GM12878 (cell line): ENCODE data around the gene TMEM45B. TPM values are rescaled to one million over a fixed set of nuclear protein-coding genes. Genes with fewer than 3 reads are reported as not detected.

Source experiments
- ATAC-seq: fragments of 200-7000 bp; cut with Tn5 transposase; 3 replicates; pipeline ENCODE4 v1.9.1; 2020; ENCODE audit warnings: mild to moderate bottlenecking, moderate library complexity
- BruUV-seq: library from RNA; stranded (reverse); fragments of 400-500 nt; replicated peaks from 2 replicates; lab custom pipeline; 2021; lab: Mats Ljungman, UMichigan
- CTCF ChIA-PET: fragments of 300-600 bp; sonication (Branson Sonifier 250); formaldehyde crosslinking; extraction: SDS; loops from one replicate; lab custom pipeline; 2021; ENCODE audit warnings: inconsistent platforms; lab: Yijun Ruan, JAX
- POLR2A ChIA-PET: fragments of 350-600 bp; formaldehyde crosslinking; extraction: SDS; loops from one replicate; lab custom pipeline; 2021; ENCODE audit warnings: inconsistent platforms; lab: Charles Lee
- RAD21 ChIA-PET: fragments of 300-600 bp; sonication (Branson Sonifier 250); formaldehyde crosslinking; loops from one replicate; lab custom pipeline; 2023; ENCODE audit warnings: antibody characterized with exemption; ENCODE audit not compliant: unreplicated experiment; lab: Charles Lee
- SMC1A ChIA-PET: fragments of 300-600 bp; sonication (Branson Sonifier 250); formaldehyde crosslinking; loops from one replicate; lab custom pipeline; 2023; ENCODE audit not compliant: unreplicated experiment, uncharacterized antibody; lab: Charles Lee
- DNase-seq: peaks from one replicate; pipeline ENCODE4 v3.0.0-alpha.2; 2011; ENCODE audit warnings: low read depth, low spot score
- FAIRE-seq: peaks from 3 replicates; lab custom pipeline; 2011; peaks lifted over from hg19 to GRCh38; lab: Jason Lieb, UNC
- H2AFZ ChIP-seq: 2 replicates; pipeline ENCODE4 v1.6.0; 2011; ENCODE audit warnings: low read depth, low read length, control low read depth; ENCODE audit not compliant: control insufficient read depth
- H3K27ac ChIP-seq: 2 replicates; pipeline ENCODE4 v1.5.1; 2011; ENCODE audit warnings: control low read depth; ENCODE audit not compliant: control insufficient read depth, insufficient read depth
- H3K27me3 ChIP-seq, 2 experiments: replicated peaks in 1 of 2; 2 replicates each; pipeline versions ENCODE4 v1.6.0 to v1.6.1; 2011; ENCODE audit warnings: low read length in 1 of 2; ENCODE audit not compliant: control insufficient read depth in 2 of 2, insufficient read depth in 2 of 2
- H3K36me3 ChIP-seq, 2 experiments: 2 replicates each; pipeline ENCODE4 v1.5.1; 2011; ENCODE audit warnings: low read length in 1 of 2; ENCODE audit not compliant: control insufficient read depth in 2 of 2, insufficient read depth in 2 of 2
- H3K4me1 ChIP-seq: 2 replicates; pipeline ENCODE4 v1.6.1; 2011; ENCODE audit warnings: mild to moderate bottlenecking, low read length, moderate library complexity, mixed read lengths; ENCODE audit not compliant: control insufficient read depth, insufficient read depth
- H3K4me2 ChIP-seq: 2 replicates; pipeline ENCODE4 v1.6.0; 2011; ENCODE audit warnings: control low read depth; ENCODE audit not compliant: control insufficient read depth, insufficient read depth
- H3K4me3 ChIP-seq: fragments of 200-600 bp; sonication (generic); 2 replicates; pipeline ENCODE4 v1.5.1; 2016
- H3K79me2 ChIP-seq: 2 replicates; pipeline ENCODE4 v1.6.0; 2011; ENCODE audit warnings: low read length; ENCODE audit not compliant: control insufficient read depth, insufficient read depth
- H3K9ac ChIP-seq: 2 replicates; pipeline ENCODE4 v1.8.0; 2011; ENCODE audit warnings: low read length, control low read depth, mixed read lengths; ENCODE audit not compliant: control insufficient read depth, insufficient read depth
- H3K9me3 ChIP-seq: replicated peaks from 3 replicates; pipeline ENCODE4 v1.5.1; 2011; ENCODE audit warnings: mild to moderate bottlenecking, low read length; ENCODE audit not compliant: control insufficient read depth, insufficient read depth
- H4K20me1 ChIP-seq: 2 replicates; pipeline ENCODE4 v1.6.0; 2011; ENCODE audit not compliant: control insufficient read depth, insufficient read depth
- EED ChIP-seq: sonication (generic); IDR thresholded peaks from 2 replicates; pipeline ENCODE4 v1.6.1; 2016; ENCODE audit warnings: antibody characterized with exemption, low read depth
- FOS ChIP-seq: IDR thresholded peaks from 3 replicates; pipeline ENCODE4 v1.6.1; 2011; ENCODE audit warnings: borderline replicate concordance; ENCODE audit not compliant: insufficient read length; ENCODE audit errors: extremely low read depth
- GABPA ChIP-seq: IDR thresholded peaks from 2 replicates; pipeline ENCODE4 v1.6.1; 2014; ENCODE audit warnings: antibody characterized with exemption, low read depth, mild to moderate bottlenecking, inconsistent platforms
- MTA2 ChIP-seq: fragments of 450-650 bp; IDR thresholded peaks from 2 replicates; pipeline ENCODE4 v1.6.1; 2016; ENCODE audit warnings: low read depth, mild to moderate bottlenecking, moderate library complexity
- RAD21 ChIP-seq: IDR thresholded peaks from 2 replicates; pipeline ENCODE4 v1.6.1; 2011; ENCODE audit warnings: mild to moderate bottlenecking, low read depth, low read length, moderate library complexity; ENCODE audit not compliant: insufficient read depth
- RAD51 ChIP-seq: fragments of 450-650 bp; IDR thresholded peaks from 2 replicates; pipeline ENCODE4 v1.6.1; 2016; ENCODE audit warnings: moderate library complexity, mild to moderate bottlenecking, inconsistent platforms
- TARDBP ChIP-seq: IDR thresholded peaks from 2 replicates; pipeline ENCODE4 v1.6.1; 2016; ENCODE audit warnings: borderline replicate concordance
- ZNF24 ChIP-seq: fragments of 450-650 bp; IDR thresholded peaks from 2 replicates; pipeline ENCODE4 v1.6.1; 2017; ENCODE audit warnings: antibody characterized with exemption, mild to moderate bottlenecking
- WGBS: methylation state at CpG from one replicate; pipeline ENCODE4 v1.1.6; 2016; ENCODE audit warnings: low lambda C conversion rate; ENCODE audit not compliant: insufficient replicate concordance, insufficient coverage; ENCODE audit errors: missing lambda C conversion rate; 5-methylcytosine and 5-hydroxymethylcytosine counted together
- in situ Hi-C: fragments of 300-500 bp; cut with MboI; formaldehyde crosslinking; loops from 9 replicates; pipeline ENCODE4 v1.14.3; 2018; ENCODE audit warnings: mixed read lengths
- intact Hi-C: fragments of 100-400 bp; cut with micrococcal nuclease; formaldehyde crosslinking; loops from one replicate; pipeline ENCODE4 v1.14.2; 2022; ENCODE audit not compliant: unreplicated experiment
- polyA plus RNA-seq, 11 experiments: library from polyadenylated mRNA; depleted of rRNA in 4 of 11; unstranded in 6 of 11; stranded (reverse) in 5 of 11; fragments of >200 nt; fragmentation: Nextera tagmentation in 4 of 11; fragmentation: Illumina TruSeq in 1 of 11; extraction: Ambion mirVana in 4 of 11; extraction: Trizol in 1 of 11; gene quantifications; 1 replicate in 1 of 11; 2 replicates in 10 of 11; pipeline versions ENCODE4 v1.2.1 to v1.2.3, GENCODE V29; 2011 to 2016; ENCODE audit warnings: inconsistent platforms in 2 of 11, missing spikeins in 2 of 11, low read depth in 1 of 11
- total RNA-seq, 4 experiments: library from RNA; depleted of rRNA in 3 of 4; stranded (reverse); fragments of >200 nt in 3 of 4; fragmentation: Illumina TruSeq in 1 of 4; extraction: Trizol in 1 of 4; gene quantifications; 2 replicates each; pipeline versions ENCODE4 v1.2.1 to v1.2.3, GENCODE V29; 2013 to 2021
- TF ChIP-seq, protein P1 (sequence below): fragments of 450-650 bp; formaldehyde crosslinking; IDR thresholded peaks from 2 replicates; pipeline ENCODE4 v1.4.0; 2020; ENCODE audit warnings: mild to moderate bottlenecking, moderate library complexity
- TF ChIP-seq, protein P2 (sequence below): IDR thresholded peaks from 2 replicates; pipeline ENCODE4 v1.6.1; 2012; ENCODE audit warnings: improper control_type of control experiment, low read depth, low read length; ENCODE audit not compliant: insufficient replicate concordance

Gene TMEM45B
- total and polyA plus RNA-seq, 10 of the 15 experiments (the other 5 are each of a cell fraction or from before 2014, with no cell fraction given): 0.05 to 0.13 TPM; not detected in 8

DNA sequence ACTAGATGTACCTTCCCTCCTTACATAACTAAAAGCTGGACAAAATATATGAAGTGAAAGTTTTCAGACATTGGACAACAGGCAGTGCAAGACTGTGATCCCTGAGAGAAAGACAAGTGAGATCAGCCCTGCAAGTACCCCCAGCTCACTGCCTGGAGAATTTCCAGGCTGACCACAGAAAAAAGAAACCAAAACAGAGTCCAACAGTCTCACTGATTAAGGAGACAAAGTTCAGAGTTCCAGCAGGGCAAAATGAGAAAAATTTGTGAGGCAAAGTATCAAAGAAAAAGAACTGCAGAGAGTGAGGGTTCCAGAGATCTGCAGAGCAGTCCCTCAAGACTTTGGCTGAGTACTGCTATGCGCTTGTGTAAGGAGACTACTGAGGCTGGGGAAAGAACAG, 47.3 kb upstream of the TMEM45B start:
- no peaks in the 10 kb centered on the region for H3K79me2 ChIP-seq
- ChIA-PET SMC1A (no interaction called here), CTCF (interaction anchor here (1.0 to 3.3 kb wide), 4 partner anchors 11 to 364 kb away, joined by 3 to 16 read pairs (median 3); no protein-coding TSS in a partner anchor), RAD21 (interaction anchor here (1.6 kb wide), 1 partner anchor 364 kb away, joined by 6 read pairs; no protein-coding TSS in a partner anchor), POLR2A (no interaction called here)
- H3K36me3 ChIP-seq: no peaks in the 10 kb centered on the region
- TF ChIP-seq MTA2: no peak
- no TSS peak for BruUV-seq
- no peak for FAIRE-seq
- in situ Hi-C loops: no loop called here
- ATAC-seq: no peak
- H3K9ac ChIP-seq: no peak overlapping the region
- no peak overlapping the region for H3K4me3 ChIP-seq
- WGBS: 50% methylated on average over 1 of the region's 1 CpG
- no peak overlapping the region for H2AFZ ChIP-seq
- intact Hi-C loops: no loop called here
- no peaks in the 10 kb centered on the region for H3K4me1 ChIP-seq
- H4K20me1 ChIP-seq: no peaks in the 10 kb centered on the region
- H3K9me3 ChIP-seq: no peaks in the 10 kb centered on the region
- no peak for DNase-seq
- H3K27ac ChIP-seq: no peak overlapping the region
- H3K4me2 ChIP-seq: no peak overlapping the region
- no peaks in the 10 kb centered on the region for H3K27me3 ChIP-seq

DNA sequence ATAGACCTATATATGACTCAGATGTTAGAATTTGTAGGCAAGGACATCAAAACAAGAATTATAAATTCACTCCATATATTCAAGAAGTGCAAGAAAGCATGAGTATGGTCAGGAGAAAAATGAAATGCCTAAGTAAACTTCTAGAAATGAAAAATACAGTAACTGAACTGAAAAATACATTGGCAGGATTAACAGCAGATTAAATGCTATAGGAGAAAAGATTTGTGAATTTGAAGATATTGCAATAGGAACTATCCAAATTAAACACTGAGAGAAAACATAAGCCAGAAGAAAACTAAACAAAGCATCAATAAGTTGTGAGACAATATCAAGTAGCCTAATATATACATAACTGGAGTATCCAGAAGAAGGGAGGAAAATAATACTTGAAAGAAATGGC, 46.6 kb upstream of the TMEM45B start:
- SMC1A ChIA-PET: no interaction called here
- Histone ChIP-seq H3K27me3 (no peaks in the 10 kb centered on the region), H3K9ac (no peak overlapping the region), H4K20me1 (no peaks in the 10 kb centered on the region), H3K4me2 (no peak overlapping the region), H3K79me2 (no peaks in the 10 kb centered on the region), H2AFZ (no peak overlapping the region)
- intact Hi-C loops: no loop called here
- DNase-seq (no peak), ATAC-seq (no peak)
- CTCF ChIA-PET: no interaction called here
- POLR2A ChIA-PET: no interaction called here
- in situ Hi-C loops: no loop called here
- TF ChIP-seq FOS: no peak
- TF ChIP-seq EED: no peak
- TF ChIP-seq GABPA: no peak
- TF ChIP-seq ZNF24: no peak
- TF ChIP-seq TARDBP: no peak
- TF ChIP-seq, protein P1, sequence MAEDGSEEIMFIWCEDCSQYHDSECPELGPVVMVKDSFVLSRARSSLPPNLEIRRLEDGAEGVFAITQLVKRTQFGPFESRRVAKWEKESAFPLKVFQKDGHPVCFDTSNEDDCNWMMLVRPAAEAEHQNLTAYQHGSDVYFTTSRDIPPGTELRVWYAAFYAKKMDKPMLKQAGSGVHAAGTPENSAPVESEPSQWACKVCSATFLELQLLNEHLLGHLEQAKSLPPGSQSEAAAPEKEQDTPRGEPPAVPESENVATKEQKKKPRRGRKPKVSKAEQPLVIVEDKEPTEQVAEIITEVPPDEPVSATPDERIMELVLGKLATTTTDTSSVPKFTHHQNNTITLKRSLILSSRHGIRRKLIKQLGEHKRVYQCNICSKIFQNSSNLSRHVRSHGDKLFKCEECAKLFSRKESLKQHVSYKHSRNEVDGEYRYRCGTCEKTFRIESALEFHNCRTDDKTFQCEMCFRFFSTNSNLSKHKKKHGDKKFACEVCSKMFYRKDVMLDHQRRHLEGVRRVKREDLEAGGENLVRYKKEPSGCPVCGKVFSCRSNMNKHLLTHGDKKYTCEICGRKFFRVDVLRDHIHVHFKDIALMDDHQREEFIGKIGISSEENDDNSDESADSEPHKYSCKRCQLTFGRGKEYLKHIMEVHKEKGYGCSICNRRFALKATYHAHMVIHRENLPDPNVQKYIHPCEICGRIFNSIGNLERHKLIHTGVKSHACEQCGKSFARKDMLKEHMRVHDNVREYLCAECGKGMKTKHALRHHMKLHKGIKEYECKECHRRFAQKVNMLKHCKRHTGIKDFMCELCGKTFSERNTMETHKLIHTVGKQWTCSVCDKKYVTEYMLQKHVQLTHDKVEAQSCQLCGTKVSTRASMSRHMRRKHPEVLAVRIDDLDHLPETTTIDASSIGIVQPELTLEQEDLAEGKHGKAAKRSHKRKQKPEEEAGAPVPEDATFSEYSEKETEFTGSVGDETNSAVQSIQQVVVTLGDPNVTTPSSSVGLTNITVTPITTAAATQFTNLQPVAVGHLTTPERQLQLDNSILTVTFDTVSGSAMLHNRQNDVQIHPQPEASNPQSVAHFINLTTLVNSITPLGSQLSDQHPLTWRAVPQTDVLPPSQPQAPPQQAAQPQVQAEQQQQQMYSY (CRISPR knock-in tag): no peak
- TF ChIP-seq RAD51: no peak
- TF ChIP-seq, protein P2, sequence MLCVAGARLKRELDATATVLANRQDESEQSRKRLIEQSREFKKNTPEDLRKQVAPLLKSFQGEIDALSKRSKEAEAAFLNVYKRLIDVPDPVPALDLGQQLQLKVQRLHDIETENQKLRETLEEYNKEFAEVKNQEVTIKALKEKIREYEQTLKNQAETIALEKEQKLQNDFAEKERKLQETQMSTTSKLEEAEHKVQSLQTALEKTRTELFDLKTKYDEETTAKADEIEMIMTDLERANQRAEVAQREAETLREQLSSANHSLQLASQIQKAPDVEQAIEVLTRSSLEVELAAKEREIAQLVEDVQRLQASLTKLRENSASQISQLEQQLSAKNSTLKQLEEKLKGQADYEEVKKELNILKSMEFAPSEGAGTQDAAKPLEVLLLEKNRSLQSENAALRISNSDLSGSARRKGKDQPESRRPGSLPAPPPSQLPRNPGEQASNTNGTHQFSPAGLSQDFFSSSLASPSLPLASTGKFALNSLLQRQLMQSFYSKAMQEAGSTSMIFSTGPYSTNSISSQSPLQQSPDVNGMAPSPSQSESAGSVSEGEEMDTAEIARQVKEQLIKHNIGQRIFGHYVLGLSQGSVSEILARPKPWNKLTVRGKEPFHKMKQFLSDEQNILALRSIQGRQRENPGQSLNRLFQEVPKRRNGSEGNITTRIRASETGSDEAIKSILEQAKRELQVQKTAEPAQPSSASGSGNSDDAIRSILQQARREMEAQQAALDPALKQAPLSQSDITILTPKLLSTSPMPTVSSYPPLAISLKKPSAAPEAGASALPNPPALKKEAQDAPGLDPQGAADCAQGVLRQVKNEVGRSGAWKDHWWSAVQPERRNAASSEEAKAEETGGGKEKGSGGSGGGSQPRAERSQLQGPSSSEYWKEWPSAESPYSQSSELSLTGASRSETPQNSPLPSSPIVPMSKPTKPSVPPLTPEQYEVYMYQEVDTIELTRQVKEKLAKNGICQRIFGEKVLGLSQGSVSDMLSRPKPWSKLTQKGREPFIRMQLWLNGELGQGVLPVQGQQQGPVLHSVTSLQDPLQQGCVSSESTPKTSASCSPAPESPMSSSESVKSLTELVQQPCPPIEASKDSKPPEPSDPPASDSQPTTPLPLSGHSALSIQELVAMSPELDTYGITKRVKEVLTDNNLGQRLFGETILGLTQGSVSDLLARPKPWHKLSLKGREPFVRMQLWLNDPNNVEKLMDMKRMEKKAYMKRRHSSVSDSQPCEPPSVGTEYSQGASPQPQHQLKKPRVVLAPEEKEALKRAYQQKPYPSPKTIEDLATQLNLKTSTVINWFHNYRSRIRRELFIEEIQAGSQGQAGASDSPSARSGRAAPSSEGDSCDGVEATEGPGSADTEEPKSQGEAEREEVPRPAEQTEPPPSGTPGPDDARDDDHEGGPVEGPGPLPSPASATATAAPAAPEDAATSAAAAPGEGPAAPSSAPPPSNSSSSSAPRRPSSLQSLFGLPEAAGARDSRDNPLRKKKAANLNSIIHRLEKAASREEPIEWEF: no peak
- TF ChIP-seq RAD21: no peak
- TF ChIP-seq, all 136 proteins: peak for 0
- Histone ChIP-seq H3K4me1 (no peaks in the 10 kb centered on the region), H3K27ac (no peak overlapping the region), H3K4me3 (no peak overlapping the region), H3K9me3 (no peaks in the 10 kb centered on the region), H3K36me3 (no peaks in the 10 kb centered on the region)
- RAD21 ChIA-PET: no interaction called here
- FAIRE-seq: no peak
- no TSS peak for BruUV-seq
